ENCODE data around the gene TIPARP. TPM values are rescaled to one million over a fixed set of nuclear protein-coding genes. Genes with fewer than 3 reads are reported as not detected.

TIPARP gene
- total and polyA plus RNA-seq, 2 of the 8 experiments (the other 6 are each of a cell fraction or from before 2014, with no cell fraction given), result 1.6 to 5.8 TPM

- H3K4me2 ChIP-seq (ENCODE audit: insufficient read depth in 1 of 2, low read depth in 2 of 2, low read length in 2 of 2), result no peak overlapping the region
- ChIA-PET POLR2A (ENCODE audit: partially characterized antibody) (interaction anchor here (1.0 kb wide), 1 partner anchor 33 kb away, joined by 3 read pairs; no protein-coding TSS in a partner anchor), CTCF (ENCODE audit: partially characterized antibody) (no interaction called here)
- no peaks in the 10 kb centered on the region; the same call in 1 of the 2 replicates for H3K23me2 ChIP-seq (ENCODE audit: low read depth, low read length)
- H3K36me3 ChIP-seq (ENCODE audit: control insufficient read depth in 2 of 4, insufficient read depth in 4 of 4, low read length in 3 of 4), result no peaks in the 10 kb centered on the region
- H3K9ac ChIP-seq (replicated peaks in 1 of 4; ENCODE audit: extremely low read depth in 1 of 4, low read depth in 3 of 4, low read length in 3 of 4), result no peak overlapping the region
- H4K8ac ChIP-seq (ENCODE audit: extremely low read depth, insufficient read depth, low read length), result no peak overlapping the region
- no peak overlapping the region for H3K4ac ChIP-seq (replicated peaks; ENCODE audit: insufficient read length, low read depth, low read length)
- H3K4me1 ChIP-seq (replicated peaks in 1 of 4; ENCODE audit: control insufficient read depth in 3 of 4, insufficient read depth in 4 of 4, low read length in 3 of 4), result peaks cover 0 to 13% (median 4%) of the 10 kb centered on the region in 4 experiments; a peak in 3 of 7 replicates
- H3K4me3 ChIP-seq (ENCODE audit: extremely low read depth in 1 of 4, insufficient read depth in 2 of 4, low read depth in 3 of 4, low read length in 4 of 4), result no peak overlapping the region
- no peak overlapping the region for H3K56ac ChIP-seq (replicated peaks; ENCODE audit: insufficient read length, low read depth, low read length)
- no peaks in the 10 kb centered on the region for H3K79me2 ChIP-seq (ENCODE audit: control insufficient read depth in 1 of 2, insufficient read depth in 2 of 2, low read length in 2 of 2)
- no peak overlapping the region for H2BK15ac ChIP-seq (ENCODE audit: low read length)
- FAIRE-seq (no peak), DNase-seq (ENCODE audit: low read depth in 1 of 2, low spot score in 2 of 2) (no peak)
- no peak overlapping the region for H2AK5ac ChIP-seq (ENCODE audit: low read depth, low read length)
- TF ChIP-seq YY1 (IDR thresholded peaks at IDR 0.05; ENCODE audit: low read depth, low read length) (no peak), TAF1 (IDR thresholded peaks at IDR 0.05; ENCODE audit: low read depth, low read length) (no peak)
- H3K23ac ChIP-seq (ENCODE audit: insufficient read length), result no peak overlapping the region
- no peak overlapping the region for H2AFZ ChIP-seq (ENCODE audit: low read length)
- no peak overlapping the region for H3K18ac ChIP-seq (ENCODE audit: extremely low read depth, low read length)
- H2BK12ac ChIP-seq (ENCODE audit: low read depth, low read length), result no peak overlapping the region
- H4K20me1 ChIP-seq (replicated peaks in 1 of 2; ENCODE audit: control insufficient read depth in 1 of 2, insufficient read depth in 2 of 2, low read length in 2 of 2), result no peaks in the 10 kb centered on the region
- H4K91ac ChIP-seq (replicated peaks; ENCODE audit: insufficient read length, low read length), result no peak overlapping the region
- H3K79me1 ChIP-seq (ENCODE audit: low read depth, low read length), result no peaks in the 10 kb centered on the region
- H2BK20ac ChIP-seq (ENCODE audit: low read length), result no peak overlapping the region
- H3K27ac ChIP-seq (ENCODE audit: low read depth, low read length), result no peak overlapping the region
- no peak overlapping the region for H3K14ac ChIP-seq (ENCODE audit: insufficient read length)
- H2BK120ac ChIP-seq (replicated peaks; ENCODE audit: low read depth, low read length), result no peak overlapping the region
- no peaks in the 10 kb centered on the region; a peak in 1 of 7 replicates for H3K27me3 ChIP-seq (replicated peaks in 1 of 4; ENCODE audit: control insufficient read depth in 3 of 4, extremely low read depth in 1 of 4, insufficient read depth in 3 of 4, low read length in 3 of 4)
- no peak overlapping the region for H2BK5ac ChIP-seq (ENCODE audit: low read depth, low read length)
- no peaks in the 10 kb centered on the region for H3K9me3 ChIP-seq (ENCODE audit: insufficient read depth in 2 of 2, low read depth in 1 of 2, low read length in 1 of 2)
- no peak overlapping the region for H4K5ac ChIP-seq (ENCODE audit: insufficient read length, low read depth, low read length)
Measured at GRCh38 chr3:156639414-156640023, 34.9 kb upstream of the TIPARP start.
